SIG-M5 treated with dmso at 0.1 percent for 504 hours (cell line): ENCODE results near the gene PASD1.

ENCODE experiments used
- DNase-seq: peaks from one replicate; lab custom pipeline; 2025; ENCODE audit not compliant: unreplicated experiment; lab: John Stamatoyannopoulos, UW

PASD1 gene

GRCh38 chrX:151701071-151701470, 137.6 kb downstream of the PASD1 start:
- DNase-seq: no peak

GRCh38 chrX:151701531-151701930, 138.1 kb downstream of the PASD1 start:
- DNase-seq: no peak

GRCh38 chrX:151702026-151702714, 138.7 kb downstream of the PASD1 start:
- DNase-seq: no peak

- no peak for DNase-seq
Measured at GRCh38 chrX:151702741-151703340, 139.4 kb downstream of the PASD1 start.

- no peak for DNase-seq
Measured at GRCh38 chrX:151703487-151703886, 140.0 kb downstream of the PASD1 start.

- DNase-seq: no peak
Measured at GRCh38 chrX:151704041-151704663, 140.7 kb downstream of the PASD1 start.

GRCh38 chrX:151708821-151709220, 145.3 kb downstream of the PASD1 start:
- DNase-seq: no peak

- no peak for DNase-seq
Measured at GRCh38 chrX:151710457-151710856, 147.0 kb downstream of the PASD1 start.

- DNase-seq: no peak
Measured at GRCh38 chrX:151711154-151711553, 147.7 kb downstream of the PASD1 start.

GRCh38 chrX:151711787-151712186, 148.3 kb downstream of the PASD1 start:
- DNase-seq: no peak

GRCh38 chrX:151712253-151712652, 148.8 kb downstream of the PASD1 start:
- no peak for DNase-seq

- DNase-seq: no peak
Measured at GRCh38 chrX:151713849-151714248, 150.4 kb downstream of the PASD1 start.

- DNase-seq: no peak
Measured at GRCh38 chrX:151714362-151714761, 150.9 kb downstream of the PASD1 start.

- DNase-seq: no peak
Measured at GRCh38 chrX:151715752-151716151, 152.3 kb downstream of the PASD1 start, which contains the start of gene FATE1. Gene FATE1 (plus strand): TSS chrX:151716035. CDS start chrX:151716120, 85 bp downstream.

GRCh38 chrX:151722241-151722846, 158.9 kb downstream of the PASD1 start:
- DNase-seq: no peak

- no peak for DNase-seq
Measured at GRCh38 chrX:151723156-151723760, 159.8 kb downstream of the PASD1 start.

GRCh38 chrX:151724563-151725337, 161.3 kb downstream of the PASD1 start:
- no peak for DNase-seq

GRCh38 chrX:151725338-151725614, 161.8 kb downstream of the PASD1 start:
- DNase-seq: no peak
